A673 (cell line): ENCODE data around the gene PEPD.

Source experiments
- EZH2 ChIP-seq: fragments of 200-600 bp; sonication (generic); IDR thresholded peaks from 2 replicates; pipeline ENCODE4 v1.6.1; 2017; ENCODE audit warnings: borderline replicate concordance, low read depth, mild to moderate bottlenecking, mixed read lengths, antibody characterized with exemption, low read length; ENCODE audit not compliant: poor library complexity, severe bottlenecking
- TF ChIP-seq, protein P1 (sequence below): fragments of 300-800, 200-600 bp; sonication (generic); conservative IDR thresholded peaks from 2 replicates; pipeline ENCODE4 v1.5.1; 2017; ENCODE audit warnings: low read depth, mild to moderate bottlenecking, antibody characterized with exemption, low read length, moderate library complexity, mixed read lengths

DNA sequence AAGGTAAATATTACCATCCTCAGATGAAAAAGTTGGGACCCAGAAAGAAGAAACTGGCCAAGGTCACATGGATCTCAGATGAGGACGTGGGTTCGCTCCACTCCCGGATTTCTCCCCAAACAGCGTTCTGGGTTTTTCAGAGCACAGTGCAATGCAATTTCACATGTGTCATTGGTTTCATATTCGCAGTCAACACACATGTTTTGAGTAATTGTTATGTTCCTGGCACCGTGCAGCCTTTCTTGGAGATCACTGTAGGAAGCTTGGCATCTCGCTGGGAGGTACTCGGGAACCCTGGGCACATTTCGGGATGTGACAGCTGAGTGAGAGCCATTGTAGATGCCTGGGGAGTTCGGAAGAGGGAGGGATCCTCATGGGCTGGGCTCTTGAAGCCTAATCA lies 174.3 kb downstream of the PEPD start:
- TF ChIP-seq, protein P1, sequence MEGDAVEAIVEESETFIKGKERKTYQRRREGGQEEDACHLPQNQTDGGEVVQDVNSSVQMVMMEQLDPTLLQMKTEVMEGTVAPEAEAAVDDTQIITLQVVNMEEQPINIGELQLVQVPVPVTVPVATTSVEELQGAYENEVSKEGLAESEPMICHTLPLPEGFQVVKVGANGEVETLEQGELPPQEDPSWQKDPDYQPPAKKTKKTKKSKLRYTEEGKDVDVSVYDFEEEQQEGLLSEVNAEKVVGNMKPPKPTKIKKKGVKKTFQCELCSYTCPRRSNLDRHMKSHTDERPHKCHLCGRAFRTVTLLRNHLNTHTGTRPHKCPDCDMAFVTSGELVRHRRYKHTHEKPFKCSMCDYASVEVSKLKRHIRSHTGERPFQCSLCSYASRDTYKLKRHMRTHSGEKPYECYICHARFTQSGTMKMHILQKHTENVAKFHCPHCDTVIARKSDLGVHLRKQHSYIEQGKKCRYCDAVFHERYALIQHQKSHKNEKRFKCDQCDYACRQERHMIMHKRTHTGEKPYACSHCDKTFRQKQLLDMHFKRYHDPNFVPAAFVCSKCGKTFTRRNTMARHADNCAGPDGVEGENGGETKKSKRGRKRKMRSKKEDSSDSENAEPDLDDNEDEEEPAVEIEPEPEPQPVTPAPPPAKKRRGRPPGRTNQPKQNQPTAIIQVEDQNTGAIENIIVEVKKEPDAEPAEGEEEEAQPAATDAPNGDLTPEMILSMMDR = no peak
- TF ChIP-seq EZH2 = no peak
